HFFc6 (cell line): ENCODE data around the gene DENND5A. TPM values are rescaled to one million over a fixed set of nuclear protein-coding genes. Genes with fewer than 3 reads are reported as not detected.

Source experiments
- DNase-seq: peaks from one replicate; pipeline ENCODE4 v3.0.0-alpha.2; 2018
- H3K27ac Mint-ChIP-seq: 2 replicates; pipeline ENCODE4 v1.8.0; 2020; ENCODE audit warnings: mild to moderate bottlenecking, mixed read lengths
- H3K27me3 Mint-ChIP-seq: 2 replicates; pipeline ENCODE4 v1.8.0; 2021; ENCODE audit warnings: mild to moderate bottlenecking, moderate library complexity, mixed read lengths; ENCODE audit not compliant: insufficient read depth
- H3K36me3 Mint-ChIP-seq: 2 replicates; pipeline ENCODE4 v1.8.0; 2021; ENCODE audit warnings: low read depth, mixed read lengths
- H3K4me1 Mint-ChIP-seq: 2 replicates; pipeline ENCODE4 v1.8.0; 2020; ENCODE audit warnings: low read depth, mixed read lengths
- H3K4me3 Mint-ChIP-seq: 2 replicates; pipeline ENCODE4 v1.8.0; 2020; ENCODE audit warnings: mild to moderate bottlenecking, moderate library complexity, mixed read lengths
- H3K9me3 Mint-ChIP-seq: 2 replicates; pipeline ENCODE4 v1.8.0; 2020; ENCODE audit warnings: mild to moderate bottlenecking, mixed read lengths
- total RNA-seq, 6 experiments: library from RNA; stranded (reverse); fragmentation: NEBNext Ultra II Directional; extraction: Animal tissue kit (Norgen Biotek cat#: 25700); gene quantifications; 2 replicates in 1 of 6; 3 replicates in 5 of 6; pipeline ENCODE4 v1.2.3, GENCODE V29; 2021
- TF ChIP-seq, protein P1 (sequence below): fragments of 200-600 bp; sonication (generic); IDR thresholded peaks from 2 replicates; pipeline ENCODE4 v1.5.0; 2021; ENCODE audit warnings: antibody characterized with exemption, mild to moderate bottlenecking

DENND5A gene
- total RNA-seq, 6 experiments from 2014 or later: 82.0 to 106 (median 92.8) TPM

DNA sequence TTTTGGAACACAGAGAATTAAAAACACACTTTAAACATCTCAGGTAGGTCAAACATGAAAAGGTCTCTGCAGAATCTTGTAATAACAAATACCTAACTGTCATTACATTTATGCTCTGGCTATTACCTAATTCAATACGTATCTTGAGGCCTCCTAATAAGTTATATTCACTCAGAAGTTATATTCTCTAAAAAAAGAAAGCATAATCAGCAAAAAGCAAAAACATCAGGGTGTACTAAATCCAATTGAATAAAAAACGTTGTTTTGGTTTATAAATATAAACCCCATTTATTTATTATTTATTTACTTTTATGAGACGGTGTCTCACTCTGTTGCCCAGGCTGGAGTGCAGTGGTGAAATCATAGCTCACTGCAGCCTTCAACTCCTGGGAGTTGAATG lies 39.0 kb upstream of the DENND5A start:
- peaks cover 20% of the 10 kb centered on the region for H3K4me1 Mint-ChIP-seq
- H3K27ac Mint-ChIP-seq: no peak overlapping the region
- no peak for DNase-seq
- H3K36me3 Mint-ChIP-seq: peaks cover 16% of the 10 kb centered on the region
- TF ChIP-seq, protein P1, sequence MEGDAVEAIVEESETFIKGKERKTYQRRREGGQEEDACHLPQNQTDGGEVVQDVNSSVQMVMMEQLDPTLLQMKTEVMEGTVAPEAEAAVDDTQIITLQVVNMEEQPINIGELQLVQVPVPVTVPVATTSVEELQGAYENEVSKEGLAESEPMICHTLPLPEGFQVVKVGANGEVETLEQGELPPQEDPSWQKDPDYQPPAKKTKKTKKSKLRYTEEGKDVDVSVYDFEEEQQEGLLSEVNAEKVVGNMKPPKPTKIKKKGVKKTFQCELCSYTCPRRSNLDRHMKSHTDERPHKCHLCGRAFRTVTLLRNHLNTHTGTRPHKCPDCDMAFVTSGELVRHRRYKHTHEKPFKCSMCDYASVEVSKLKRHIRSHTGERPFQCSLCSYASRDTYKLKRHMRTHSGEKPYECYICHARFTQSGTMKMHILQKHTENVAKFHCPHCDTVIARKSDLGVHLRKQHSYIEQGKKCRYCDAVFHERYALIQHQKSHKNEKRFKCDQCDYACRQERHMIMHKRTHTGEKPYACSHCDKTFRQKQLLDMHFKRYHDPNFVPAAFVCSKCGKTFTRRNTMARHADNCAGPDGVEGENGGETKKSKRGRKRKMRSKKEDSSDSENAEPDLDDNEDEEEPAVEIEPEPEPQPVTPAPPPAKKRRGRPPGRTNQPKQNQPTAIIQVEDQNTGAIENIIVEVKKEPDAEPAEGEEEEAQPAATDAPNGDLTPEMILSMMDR: no peak
- no peaks in the 10 kb centered on the region; the same call in 1 of the 2 replicates for H3K9me3 Mint-ChIP-seq
- H3K4me3 Mint-ChIP-seq: no peak overlapping the region
- H3K27me3 Mint-ChIP-seq: no peaks in the 10 kb centered on the region

DNA sequence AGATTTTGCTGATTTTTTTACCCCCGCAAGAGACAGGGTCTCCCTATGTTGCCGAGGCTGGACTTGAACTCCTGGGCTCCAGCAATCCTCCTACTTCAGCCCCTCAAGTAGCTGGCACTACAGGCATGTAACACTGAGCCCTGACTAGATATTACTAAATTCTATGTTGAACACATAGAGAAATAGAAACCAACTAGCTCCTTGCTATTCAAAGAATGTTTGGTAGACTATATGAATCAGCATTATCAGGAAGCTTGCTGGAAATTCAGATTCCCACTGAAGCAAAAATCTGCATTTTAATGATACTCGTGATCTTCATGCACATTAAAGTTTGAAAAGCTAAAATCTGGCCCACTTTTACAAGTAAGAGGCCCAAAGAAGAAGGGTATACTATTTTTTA lies 37.3 kb upstream of the DENND5A start:
- no peaks in the 10 kb centered on the region; the same call in 1 of the 2 replicates for H3K9me3 Mint-ChIP-seq
- peak overlapping the region; percentile 50; the same call in 1 of the 2 replicates for H3K4me3 Mint-ChIP-seq
- TF ChIP-seq, protein P1: no peak
- peaks cover 14% of the 10 kb centered on the region for H3K4me1 Mint-ChIP-seq
- H3K27ac Mint-ChIP-seq: peak overlapping the region; percentile 88
- H3K36me3 Mint-ChIP-seq: peaks cover 6% of the 10 kb centered on the region
- DNase-seq: peak; percentile 15
- no peaks in the 10 kb centered on the region for H3K27me3 Mint-ChIP-seq

DNA sequence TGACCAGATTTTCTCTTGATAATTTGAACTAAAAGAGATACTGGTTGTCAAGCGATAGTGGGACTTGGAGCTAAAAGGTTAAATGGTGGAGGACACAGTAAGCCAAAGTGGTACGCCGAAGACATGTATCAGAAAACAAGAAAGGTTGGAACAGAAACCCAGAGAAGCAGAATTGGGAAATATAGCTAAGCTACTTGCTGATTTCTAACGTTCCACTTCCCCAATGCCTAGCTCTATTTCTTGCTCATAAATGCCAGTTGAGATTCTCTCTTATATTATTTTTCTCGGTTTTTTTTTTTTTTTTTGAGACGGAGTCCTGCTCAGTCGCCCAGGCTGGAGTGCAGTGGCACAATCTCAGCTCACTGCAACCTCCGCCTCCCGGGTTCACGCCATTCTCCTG lies 36.6 kb upstream of the DENND5A start:
- Mint-ChIP-seq H3K9me3 (no peaks in the 10 kb centered on the region; the same call in 1 of the 2 replicates), H3K4me1 (peaks cover 10% of the 10 kb centered on the region), H3K27me3 (no peaks in the 10 kb centered on the region), H3K4me3 (no peak overlapping the region), H3K27ac (peak overlapping the region; percentile 10), H3K36me3 (peaks cover 2% of the 10 kb centered on the region)
- DNase-seq: no peak
- TF ChIP-seq, protein P1: no peak

DNA sequence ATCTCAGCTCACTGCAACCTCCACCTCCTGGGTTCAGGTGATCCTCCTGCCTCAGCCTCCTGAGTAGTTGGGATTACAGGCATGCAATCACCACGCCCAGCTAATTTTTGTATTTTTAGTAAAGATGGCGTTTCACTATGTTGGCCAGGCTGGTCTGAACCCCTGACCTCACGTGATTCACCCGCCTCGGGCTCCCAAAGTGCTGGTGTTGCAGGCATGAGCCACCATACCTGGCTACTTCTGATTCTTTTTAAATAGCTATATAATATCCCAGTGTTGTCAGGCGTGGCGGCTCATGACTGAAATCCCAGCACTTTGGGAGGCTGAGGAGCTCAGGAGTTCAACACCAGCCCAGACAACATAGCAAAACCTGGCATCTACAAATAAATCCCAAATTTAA lies 28.5 kb upstream of the DENND5A start:
- Mint-ChIP-seq H3K27me3 (no peaks in the 10 kb centered on the region), H3K4me3 (no peak overlapping the region), H3K27ac (no peak overlapping the region), H3K4me1 (no peaks in the 10 kb centered on the region), H3K9me3 (no peaks in the 10 kb centered on the region), H3K36me3 (peaks cover 5% of the 10 kb centered on the region)
- TF ChIP-seq, protein P1: no peak
- DNase-seq: no peak

DNA sequence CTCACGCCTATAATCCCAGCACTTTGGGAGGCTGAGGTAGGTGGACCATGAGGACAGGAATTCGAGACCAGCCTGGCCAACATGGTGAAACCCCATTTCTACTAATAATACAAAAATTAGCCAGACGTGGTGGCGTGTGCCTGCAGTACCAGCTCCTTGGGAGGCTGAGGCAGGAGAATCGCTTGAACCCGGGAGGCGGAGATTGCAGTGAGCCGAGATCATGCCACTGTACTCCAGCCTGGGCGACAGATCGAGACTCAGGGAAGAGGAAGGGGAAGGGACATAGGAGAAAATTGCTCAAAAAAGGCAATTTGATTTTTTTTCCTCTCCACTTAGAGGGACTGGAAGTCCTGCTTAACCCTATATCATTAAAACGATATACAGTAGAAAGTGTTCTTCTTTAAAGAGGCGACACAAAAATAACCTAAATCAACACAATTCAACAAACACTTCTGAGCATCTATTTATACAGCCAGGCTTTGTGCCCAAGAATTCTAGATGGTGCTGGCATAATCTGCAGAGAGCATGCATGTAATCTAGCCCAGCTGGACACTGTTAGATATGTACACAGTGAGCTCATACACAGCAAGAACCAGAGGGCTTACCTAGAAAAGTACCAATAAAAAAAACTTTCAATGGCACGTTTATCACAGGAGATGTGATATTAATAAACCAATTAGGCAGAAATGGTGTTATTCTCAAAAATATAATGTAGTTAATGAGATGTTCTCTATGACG lies 20.9 kb upstream of the DENND5A start:
- no peak for DNase-seq
- no peaks in the 10 kb centered on the region for H3K9me3 Mint-ChIP-seq
- H3K36me3 Mint-ChIP-seq: peaks cover 5% of the 10 kb centered on the region
- peaks cover 3% of the 10 kb centered on the region; the same call in 1 of the 2 replicates for H3K27me3 Mint-ChIP-seq
- TF ChIP-seq, protein P1: no peak
- H3K4me1 Mint-ChIP-seq: no peaks in the 10 kb centered on the region
- no peak overlapping the region for H3K27ac Mint-ChIP-seq
- H3K4me3 Mint-ChIP-seq: no peak overlapping the region
